LNCAP (cell line): ENCODE results near the gene CDC25B.

Experiments used
- TF ChIP-seq, protein P1 (sequence below): fragments of 450-650 bp; IDR thresholded peaks from 2 replicates; pipeline ENCODE4 v1.5.1; 2017; ENCODE audit warnings: mild to moderate bottlenecking

Gene CDC25B

DNA sequence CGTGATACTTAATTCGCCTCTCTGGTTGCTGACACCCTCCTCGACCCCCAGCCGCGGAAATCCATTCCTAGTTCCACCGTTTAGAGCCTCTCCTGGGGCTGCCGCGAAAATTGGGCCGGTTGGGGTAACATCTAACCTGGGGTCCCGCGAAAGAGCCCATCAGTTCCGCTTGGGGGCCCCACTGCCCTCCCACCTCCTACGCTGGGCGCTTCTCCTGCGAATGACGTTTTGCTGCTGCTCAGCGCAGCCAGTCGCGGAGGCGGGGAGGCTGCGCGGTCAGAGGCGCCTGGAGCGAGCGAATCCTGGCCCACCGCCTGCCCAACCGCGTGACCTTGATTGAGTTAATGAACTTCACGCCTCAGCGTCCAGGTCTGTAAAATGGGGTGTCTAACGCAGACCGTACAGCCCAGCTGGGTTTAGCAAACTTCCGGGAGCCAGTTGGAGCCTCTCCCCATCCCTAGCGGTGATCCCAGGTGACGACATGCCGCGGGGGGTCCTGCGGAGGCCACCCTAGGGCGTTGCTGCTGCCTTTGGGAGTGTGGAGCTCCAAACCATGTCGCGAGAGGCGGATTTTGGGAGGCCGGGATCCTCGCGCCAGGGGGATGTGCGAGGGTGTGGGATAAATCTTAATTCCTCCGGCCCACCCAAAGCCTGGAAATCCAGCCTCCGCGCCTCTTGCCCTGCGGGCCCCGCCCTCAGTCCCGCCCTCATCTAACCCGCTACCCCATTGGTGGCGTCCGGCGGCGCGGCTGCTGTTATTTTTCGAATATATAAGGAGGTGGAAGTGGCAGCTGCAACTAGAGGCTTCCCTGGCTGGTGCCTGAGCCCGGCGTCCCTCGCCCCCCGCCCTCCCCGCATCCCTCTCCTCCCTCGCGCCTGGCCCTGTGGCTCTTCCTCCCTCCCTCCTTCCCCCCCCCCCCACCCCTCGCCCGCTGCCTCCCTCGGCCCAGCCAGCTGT lies at the start of gene CDC25B:
Gene CDC25B (plus strand): TSS at position 800 of the 958 bp plus-strand sequence. CDS start 222 bp downstream, outside the sequence.
- TF ChIP-seq, protein P1, sequence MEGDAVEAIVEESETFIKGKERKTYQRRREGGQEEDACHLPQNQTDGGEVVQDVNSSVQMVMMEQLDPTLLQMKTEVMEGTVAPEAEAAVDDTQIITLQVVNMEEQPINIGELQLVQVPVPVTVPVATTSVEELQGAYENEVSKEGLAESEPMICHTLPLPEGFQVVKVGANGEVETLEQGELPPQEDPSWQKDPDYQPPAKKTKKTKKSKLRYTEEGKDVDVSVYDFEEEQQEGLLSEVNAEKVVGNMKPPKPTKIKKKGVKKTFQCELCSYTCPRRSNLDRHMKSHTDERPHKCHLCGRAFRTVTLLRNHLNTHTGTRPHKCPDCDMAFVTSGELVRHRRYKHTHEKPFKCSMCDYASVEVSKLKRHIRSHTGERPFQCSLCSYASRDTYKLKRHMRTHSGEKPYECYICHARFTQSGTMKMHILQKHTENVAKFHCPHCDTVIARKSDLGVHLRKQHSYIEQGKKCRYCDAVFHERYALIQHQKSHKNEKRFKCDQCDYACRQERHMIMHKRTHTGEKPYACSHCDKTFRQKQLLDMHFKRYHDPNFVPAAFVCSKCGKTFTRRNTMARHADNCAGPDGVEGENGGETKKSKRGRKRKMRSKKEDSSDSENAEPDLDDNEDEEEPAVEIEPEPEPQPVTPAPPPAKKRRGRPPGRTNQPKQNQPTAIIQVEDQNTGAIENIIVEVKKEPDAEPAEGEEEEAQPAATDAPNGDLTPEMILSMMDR, result peak; percentile 32; the same call in 1 of the 2 replicates

DNA sequence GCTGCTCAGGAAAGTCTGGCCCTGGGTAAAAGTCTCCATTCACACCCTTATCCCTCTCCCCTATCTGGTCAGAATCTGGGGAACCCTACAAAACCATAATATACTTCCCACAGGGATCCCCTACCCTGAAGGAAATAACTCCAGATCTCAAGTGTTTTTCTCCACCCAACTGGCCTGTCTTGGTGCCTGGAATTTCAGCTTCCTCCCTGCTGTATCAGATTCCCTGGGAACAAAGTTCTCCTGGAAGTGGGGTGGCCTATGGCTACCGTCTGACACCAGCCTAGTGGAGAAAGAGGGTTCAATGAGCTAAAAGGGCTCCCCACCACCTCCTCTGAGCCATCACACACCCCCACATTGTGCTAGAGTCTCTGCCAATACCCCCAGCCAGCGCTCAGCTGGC lies 48.6 kb upstream of the CDC25B start:
- TF ChIP-seq, protein P1, result no peak

DNA sequence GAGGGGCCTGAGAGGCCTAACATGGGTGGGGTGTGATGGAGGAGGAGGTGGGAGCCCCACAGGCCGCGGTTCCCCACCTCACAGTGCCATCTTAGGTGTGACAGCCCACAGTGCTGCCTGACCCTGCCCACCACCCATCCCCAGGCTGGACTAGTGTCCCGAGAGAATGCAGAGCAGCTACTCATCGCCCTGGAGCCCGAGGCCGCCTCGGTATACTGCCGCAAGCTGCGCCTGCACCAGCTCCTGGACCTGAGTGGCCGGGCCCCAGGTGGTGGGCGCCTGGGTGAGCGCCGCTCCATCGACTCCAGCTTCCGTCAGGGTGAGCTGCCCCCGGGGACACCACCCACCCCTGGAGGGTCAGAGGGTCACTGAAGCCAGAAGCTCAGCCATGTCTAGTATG lies 48.0 kb upstream of the CDC25B start:
- TF ChIP-seq, protein P1, result no peak

DNA sequence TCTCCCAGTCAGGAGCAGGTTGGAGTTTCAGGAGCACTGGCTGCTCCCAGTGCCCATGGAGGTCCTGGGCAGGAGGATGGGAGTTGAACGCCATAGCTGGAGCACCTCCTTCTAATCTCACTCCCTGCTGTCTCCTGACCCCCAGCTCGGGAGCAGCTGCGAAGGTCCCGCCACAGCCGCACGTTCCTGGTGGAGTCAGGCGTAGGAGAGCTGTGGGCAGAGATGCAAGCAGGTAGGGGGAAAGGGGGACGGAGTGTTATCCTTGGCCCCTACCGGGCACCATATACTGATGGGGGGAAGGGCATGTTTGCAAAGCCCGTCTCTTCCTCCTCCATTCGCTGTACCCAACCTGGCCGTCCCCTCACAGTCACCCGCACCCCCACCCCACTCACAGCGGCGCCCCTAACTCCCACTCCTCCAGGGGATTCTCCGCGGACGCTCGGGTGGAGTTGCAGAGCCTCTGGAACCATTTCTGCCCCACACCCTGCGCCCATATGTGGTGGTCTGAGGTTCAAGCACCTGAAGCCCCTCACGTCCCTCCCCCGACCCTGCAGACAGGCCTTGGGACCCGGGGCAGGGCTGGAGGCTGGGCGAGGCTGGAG lies 46.9 kb upstream of the CDC25B start:
- TF ChIP-seq, protein P1, result no peak

DNA sequence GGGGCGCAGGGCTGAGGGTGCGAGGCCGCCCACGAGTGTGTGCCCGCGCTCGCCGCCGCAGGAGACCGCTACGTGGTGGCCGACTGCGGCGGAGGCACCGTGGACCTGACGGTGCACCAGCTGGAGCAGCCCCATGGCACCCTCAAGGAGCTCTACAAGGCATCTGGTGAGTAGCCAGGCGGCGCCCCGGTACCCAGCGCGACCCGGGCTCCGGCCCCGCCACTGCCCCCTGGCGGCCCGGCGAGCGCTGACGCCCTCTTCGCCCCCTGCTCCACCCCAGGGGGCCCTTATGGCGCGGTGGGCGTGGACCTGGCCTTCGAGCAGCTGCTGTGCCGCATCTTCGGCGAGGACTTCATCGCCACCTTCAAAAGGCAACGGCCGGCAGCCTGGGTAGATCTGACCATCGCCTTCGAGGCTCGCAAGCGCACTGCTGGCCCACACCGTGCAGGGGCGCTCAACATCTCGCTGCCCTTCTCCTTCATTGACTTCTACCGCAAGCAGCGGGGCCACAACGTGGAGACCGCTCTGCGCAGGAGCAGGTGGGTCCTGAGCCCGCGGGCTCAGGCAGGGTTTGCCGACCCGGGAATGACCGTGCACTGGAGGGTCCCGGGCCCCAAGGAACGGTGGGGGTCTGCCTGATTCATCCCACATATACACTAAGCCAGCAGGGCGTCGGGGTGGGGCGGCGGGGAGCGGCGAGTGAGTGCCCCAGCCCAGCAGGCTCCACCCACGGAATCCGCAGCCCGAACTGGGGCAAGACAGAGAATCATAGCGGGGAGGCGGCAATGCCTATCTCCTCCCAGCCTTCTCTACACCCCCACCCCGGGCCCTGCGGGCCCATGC lies 46.2 kb upstream of the CDC25B start:
- TF ChIP-seq, protein P1, result peak; percentile 84

DNA sequence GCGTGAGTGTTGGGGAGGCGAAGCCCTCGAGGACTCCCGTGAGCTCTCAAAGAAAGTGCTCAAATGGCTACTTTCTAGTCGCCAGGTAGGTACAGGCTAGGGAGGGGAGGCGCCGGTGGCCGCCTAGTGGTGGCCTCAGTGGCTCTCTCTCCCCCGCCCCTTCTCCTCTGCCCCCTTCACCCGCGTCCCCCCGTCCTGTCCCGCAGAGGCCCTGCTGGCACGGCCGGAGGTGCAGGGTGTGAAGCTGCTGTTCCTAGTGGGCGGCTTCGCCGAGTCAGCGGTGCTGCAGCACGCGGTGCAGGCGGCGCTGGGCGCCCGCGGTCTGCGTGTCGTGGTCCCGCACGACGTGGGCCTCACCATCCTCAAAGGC lies 44.8 kb upstream of the CDC25B start:
- TF ChIP-seq, protein P1, result no peak

DNA sequence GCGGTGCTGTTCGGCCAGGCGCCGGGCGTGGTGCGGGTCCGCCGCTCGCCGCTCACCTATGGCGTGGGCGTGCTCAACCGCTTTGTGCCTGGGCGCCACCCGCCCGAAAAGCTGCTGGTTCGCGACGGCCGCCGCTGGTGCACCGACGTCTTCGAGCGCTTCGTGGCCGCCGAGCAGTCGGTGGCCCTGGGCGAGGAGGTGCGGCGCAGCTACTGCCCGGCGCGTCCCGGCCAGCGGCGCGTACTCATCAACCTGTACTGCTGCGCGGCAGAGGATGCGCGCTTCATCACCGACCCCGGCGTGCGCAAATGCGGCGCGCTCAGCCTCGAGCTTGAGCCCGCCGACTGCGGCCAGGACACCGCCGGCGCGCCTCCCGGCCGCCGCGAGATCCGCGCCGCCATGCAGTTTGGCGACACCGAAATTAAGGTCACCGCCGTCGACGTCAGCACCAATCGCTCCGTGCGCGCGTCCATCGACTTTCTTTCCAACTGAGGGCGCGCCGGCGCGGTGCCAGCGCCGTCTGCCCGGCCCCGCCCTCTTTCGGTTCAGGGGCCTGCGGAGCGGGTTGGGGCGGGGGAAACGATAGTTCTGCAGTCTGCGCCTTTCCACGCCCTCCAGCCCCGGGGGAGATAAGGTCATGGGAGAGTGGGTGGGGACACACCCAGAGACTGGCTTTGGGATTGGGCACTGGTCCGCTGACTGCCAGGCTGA lies 44.3 kb upstream of the CDC25B start:
- TF ChIP-seq, protein P1, result no peak
